ENCODE measurements around the gene DMRTB1.

- no peak for TF ChIP-seq YY1 (IDR thresholded peaks at IDR 0.05; ENCODE audit: insufficient read depth, insufficient read length)
- no peak for TF ChIP-seq ZNF274 (IDR thresholded peaks at IDR 0.05; ENCODE audit: low read depth, low read length)
- no peak for TF ChIP-seq SUZ12 (IDR thresholded peaks at IDR 0.05; ENCODE audit: extremely low read depth, insufficient read depth, insufficient read length)
Observed at GRCh38 chr1:53475664-53476063, 16.5 kb downstream of the DMRTB1 start.
